ENCODE results near the gene LRRC14B. TPM values are rescaled to one million over a fixed set of nuclear protein-coding genes. Genes with fewer than 3 reads are reported as not detected.

LRRC14B gene
- total and polyA plus RNA-seq, 4 donors = 0.09 TPM; not detected in 3

DNA sequence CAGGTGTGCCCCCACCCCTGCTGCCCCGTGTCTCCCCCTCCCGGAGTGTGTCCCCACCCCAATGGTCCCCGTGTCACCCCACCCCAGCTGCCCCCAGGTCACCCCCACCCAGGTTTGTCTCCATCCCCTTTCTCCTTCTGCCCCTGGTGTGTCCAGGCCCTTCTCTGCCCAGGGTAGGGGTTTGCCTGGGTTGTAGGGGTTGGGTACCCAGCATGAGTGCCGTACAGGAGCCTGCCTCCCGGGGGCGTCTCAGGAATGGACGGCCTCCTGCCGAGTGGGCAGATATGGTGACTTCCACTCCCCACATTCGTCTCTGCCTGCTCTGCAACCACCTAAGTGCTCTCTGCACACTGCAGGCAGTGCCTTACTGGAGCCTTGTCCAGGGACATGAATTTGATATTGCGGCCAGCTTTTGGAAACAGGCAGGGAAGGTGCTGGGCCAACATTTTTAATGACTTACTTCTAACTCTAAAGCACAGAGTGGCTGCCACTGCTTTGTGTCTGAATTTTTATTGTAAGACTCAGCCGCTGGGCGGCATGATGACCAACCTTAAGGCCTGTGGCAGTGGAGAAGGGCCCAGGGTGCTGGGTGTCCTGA lies 6.7 kb downstream of the LRRC14B start:
- DNase-seq (ENCODE audit: low spot score) = no peak
- H3K4me3 ChIP-seq (ENCODE audit: low read depth in 1 of 3, low read length in 3 of 3) = no peak overlapping the region
- H3K9ac ChIP-seq (ENCODE audit: low read depth in 1 of 2, low read length in 2 of 2) = no peak overlapping the region
- H3K27me3 ChIP-seq (ENCODE audit: control insufficient read depth in 4 of 4, insufficient read depth in 4 of 4, low read length in 3 of 4) = no peaks in the 10 kb centered on the region
- TF ChIP-seq, protein P1, sequence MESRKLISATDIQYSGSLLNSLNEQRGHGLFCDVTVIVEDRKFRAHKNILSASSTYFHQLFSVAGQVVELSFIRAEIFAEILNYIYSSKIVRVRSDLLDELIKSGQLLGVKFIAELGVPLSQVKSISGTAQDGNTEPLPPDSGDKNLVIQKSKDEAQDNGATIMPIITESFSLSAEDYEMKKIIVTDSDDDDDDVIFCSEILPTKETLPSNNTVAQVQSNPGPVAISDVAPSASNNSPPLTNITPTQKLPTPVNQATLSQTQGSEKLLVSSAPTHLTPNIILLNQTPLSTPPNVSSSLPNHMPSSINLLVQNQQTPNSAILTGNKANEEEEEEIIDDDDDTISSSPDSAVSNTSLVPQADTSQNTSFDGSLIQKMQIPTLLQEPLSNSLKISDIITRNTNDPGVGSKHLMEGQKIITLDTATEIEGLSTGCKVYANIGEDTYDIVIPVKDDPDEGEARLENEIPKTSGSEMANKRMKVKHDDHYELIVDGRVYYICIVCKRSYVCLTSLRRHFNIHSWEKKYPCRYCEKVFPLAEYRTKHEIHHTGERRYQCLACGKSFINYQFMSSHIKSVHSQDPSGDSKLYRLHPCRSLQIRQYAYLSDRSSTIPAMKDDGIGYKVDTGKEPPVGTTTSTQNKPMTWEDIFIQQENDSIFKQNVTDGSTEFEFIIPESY (IDR thresholded peaks at IDR 0.05) = no peak
- no peak for TF ChIP-seq TAF1 (conservative IDR thresholded peaks at IDR 0.05)
- TF ChIP-seq RXRA (IDR thresholded peaks at IDR 0.05) = no peak
- no peak for TF ChIP-seq SP1 (IDR thresholded peaks at IDR 0.05)
- TF ChIP-seq FOXA1 (IDR thresholded peaks at IDR 0.05) = no peak
- TF ChIP-seq EGR1 (IDR thresholded peaks at IDR 0.05; ENCODE audit: low read depth in 2 of 2) = no peak
- no peak for TF ChIP-seq JUND (IDR thresholded peaks at IDR 0.05)
- TF ChIP-seq RAD21 (IDR thresholded peaks at IDR 0.05) = no peak
- TF ChIP-seq, protein P2, sequence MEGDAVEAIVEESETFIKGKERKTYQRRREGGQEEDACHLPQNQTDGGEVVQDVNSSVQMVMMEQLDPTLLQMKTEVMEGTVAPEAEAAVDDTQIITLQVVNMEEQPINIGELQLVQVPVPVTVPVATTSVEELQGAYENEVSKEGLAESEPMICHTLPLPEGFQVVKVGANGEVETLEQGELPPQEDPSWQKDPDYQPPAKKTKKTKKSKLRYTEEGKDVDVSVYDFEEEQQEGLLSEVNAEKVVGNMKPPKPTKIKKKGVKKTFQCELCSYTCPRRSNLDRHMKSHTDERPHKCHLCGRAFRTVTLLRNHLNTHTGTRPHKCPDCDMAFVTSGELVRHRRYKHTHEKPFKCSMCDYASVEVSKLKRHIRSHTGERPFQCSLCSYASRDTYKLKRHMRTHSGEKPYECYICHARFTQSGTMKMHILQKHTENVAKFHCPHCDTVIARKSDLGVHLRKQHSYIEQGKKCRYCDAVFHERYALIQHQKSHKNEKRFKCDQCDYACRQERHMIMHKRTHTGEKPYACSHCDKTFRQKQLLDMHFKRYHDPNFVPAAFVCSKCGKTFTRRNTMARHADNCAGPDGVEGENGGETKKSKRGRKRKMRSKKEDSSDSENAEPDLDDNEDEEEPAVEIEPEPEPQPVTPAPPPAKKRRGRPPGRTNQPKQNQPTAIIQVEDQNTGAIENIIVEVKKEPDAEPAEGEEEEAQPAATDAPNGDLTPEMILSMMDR (IDR thresholded peaks at IDR 0.05; ENCODE audit: low read depth, low read length, missing input control) = no peak
- TF ChIP-seq FOXA2 (IDR thresholded peaks at IDR 0.05) = no peak
- TF ChIP-seq, protein P3, sequence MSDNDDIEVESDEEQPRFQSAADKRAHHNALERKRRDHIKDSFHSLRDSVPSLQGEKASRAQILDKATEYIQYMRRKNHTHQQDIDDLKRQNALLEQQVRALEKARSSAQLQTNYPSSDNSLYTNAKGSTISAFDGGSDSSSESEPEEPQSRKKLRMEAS (IDR thresholded peaks at IDR 0.05) = no peak
- no peak for TF ChIP-seq HNF4A (conservative IDR thresholded peaks at IDR 0.05)
- TF ChIP-seq, protein P4, sequence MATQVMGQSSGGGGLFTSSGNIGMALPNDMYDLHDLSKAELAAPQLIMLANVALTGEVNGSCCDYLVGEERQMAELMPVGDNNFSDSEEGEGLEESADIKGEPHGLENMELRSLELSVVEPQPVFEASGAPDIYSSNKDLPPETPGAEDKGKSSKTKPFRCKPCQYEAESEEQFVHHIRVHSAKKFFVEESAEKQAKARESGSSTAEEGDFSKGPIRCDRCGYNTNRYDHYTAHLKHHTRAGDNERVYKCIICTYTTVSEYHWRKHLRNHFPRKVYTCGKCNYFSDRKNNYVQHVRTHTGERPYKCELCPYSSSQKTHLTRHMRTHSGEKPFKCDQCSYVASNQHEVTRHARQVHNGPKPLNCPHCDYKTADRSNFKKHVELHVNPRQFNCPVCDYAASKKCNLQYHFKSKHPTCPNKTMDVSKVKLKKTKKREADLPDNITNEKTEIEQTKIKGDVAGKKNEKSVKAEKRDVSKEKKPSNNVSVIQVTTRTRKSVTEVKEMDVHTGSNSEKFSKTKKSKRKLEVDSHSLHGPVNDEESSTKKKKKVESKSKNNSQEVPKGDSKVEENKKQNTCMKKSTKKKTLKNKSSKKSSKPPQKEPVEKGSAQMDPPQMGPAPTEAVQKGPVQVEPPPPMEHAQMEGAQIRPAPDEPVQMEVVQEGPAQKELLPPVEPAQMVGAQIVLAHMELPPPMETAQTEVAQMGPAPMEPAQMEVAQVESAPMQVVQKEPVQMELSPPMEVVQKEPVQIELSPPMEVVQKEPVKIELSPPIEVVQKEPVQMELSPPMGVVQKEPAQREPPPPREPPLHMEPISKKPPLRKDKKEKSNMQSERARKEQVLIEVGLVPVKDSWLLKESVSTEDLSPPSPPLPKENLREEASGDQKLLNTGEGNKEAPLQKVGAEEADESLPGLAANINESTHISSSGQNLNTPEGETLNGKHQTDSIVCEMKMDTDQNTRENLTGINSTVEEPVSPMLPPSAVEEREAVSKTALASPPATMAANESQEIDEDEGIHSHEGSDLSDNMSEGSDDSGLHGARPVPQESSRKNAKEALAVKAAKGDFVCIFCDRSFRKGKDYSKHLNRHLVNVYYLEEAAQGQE (IDR thresholded peaks at IDR 0.05) = no peak
- TF ChIP-seq, protein P5, sequence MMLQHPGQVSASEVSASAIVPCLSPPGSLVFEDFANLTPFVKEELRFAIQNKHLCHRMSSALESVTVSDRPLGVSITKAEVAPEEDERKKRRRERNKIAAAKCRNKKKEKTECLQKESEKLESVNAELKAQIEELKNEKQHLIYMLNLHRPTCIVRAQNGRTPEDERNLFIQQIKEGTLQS (IDR thresholded peaks at IDR 0.05) = no peak
- TF ChIP-seq GABPA (IDR thresholded peaks at IDR 0.05 in 1 of 2, conservative IDR thresholded peaks at IDR 0.05 in 1 of 2) = no peak
- no peak for TF ChIP-seq YY1 (IDR thresholded peaks at IDR 0.05)
- TF ChIP-seq HNF4G (IDR thresholded peaks at IDR 0.05) = no peak
- no peak for TF ChIP-seq NR2F2 (IDR thresholded peaks at IDR 0.05)
- 90% methylated on average over 12 of the region's 12 CpGs for WGBS
- H3K27ac ChIP-seq (ENCODE audit: low read depth in 1 of 2, low read length in 2 of 2) = no peak overlapping the region
- no peaks in the 10 kb centered on the region for H3K9me3 ChIP-seq (ENCODE audit: control insufficient read depth in 4 of 4, low read length in 3 of 4)
- H3K4me1 ChIP-seq (ENCODE audit: control insufficient read depth in 4 of 4, insufficient read depth in 4 of 4, low read length in 3 of 4) = no peaks in the 10 kb centered on the region
- H3K36me3 ChIP-seq (ENCODE audit: control insufficient read depth in 4 of 4, insufficient read depth in 3 of 4, low read depth in 1 of 4, low read length in 3 of 4) = no peaks in the 10 kb centered on the region

All from liver (tissue), 9 donors.